H1 (cell line): ENCODE results near the gene GRAMD1B. TPM values are rescaled to one million over a fixed set of nuclear protein-coding genes. Genes with fewer than 3 reads are reported as not detected.

ENCODE experiments used
- CEBPB ChIP-seq: IDR thresholded peaks from 2 replicates; pipeline ENCODE4 v1.6.1; 2012; ENCODE audit warnings: low read depth, low read length
- CHD1 ChIP-seq: IDR thresholded peaks from 2 replicates; pipeline ENCODE4 v1.6.1; 2012; ENCODE audit warnings: low read depth, low read length, improper control_type of control experiment
- JUN ChIP-seq: IDR thresholded peaks from 2 replicates; pipeline ENCODE4 v1.6.1; 2011; ENCODE audit warnings: low read depth, mild to moderate bottlenecking, improper control_type of control experiment, low read length
- NRF1 ChIP-seq: IDR thresholded peaks from 2 replicates; pipeline ENCODE4 v1.6.1; 2011; ENCODE audit warnings: mild to moderate bottlenecking, low read depth, low read length, improper control_type of control experiment
- TEAD4 ChIP-seq: IDR thresholded peaks from 2 replicates; pipeline ENCODE4 v1.6.1; 2012; ENCODE audit warnings: low read depth, low read length, inconsistent platforms, mixed read lengths
- polyA plus RNA-seq, 7 experiments: library from polyadenylated mRNA; depleted of rRNA in 3 of 7; stranded (reverse) in 5 of 7; unstranded in 2 of 7; fragments of >200 nt in 5 of 7; fragments of 200-250 nt in 2 of 7; gene quantifications; 1 replicate in 5 of 7; 2 replicates in 1 of 7; 4 replicates in 1 of 7; pipeline versions ENCODE4 v1.2.1 to v1.2.3, GENCODE V29; 2011 to 2013; ENCODE audit warnings: missing spikeins in 2 of 7, mixed read lengths in 2 of 7
- total RNA-seq: library from RNA; stranded (reverse); fragmentation: NEBNext Ultra II Directional; extraction: Animal tissue kit (Norgen Biotek cat#: 25700); gene quantifications from 2 replicates; pipeline ENCODE4 v1.2.1, GENCODE V29; 2021

Gene GRAMD1B
- total and polyA plus RNA-seq, 2 of the 8 experiments (the other 6 are each of a cell fraction or from before 2014, with no cell fraction given) = 10.1 to 21.2 TPM

GRCh38 chr11:123532131-123532530 is 102.1 kb downstream of the GRAMD1B start (continued):
- no peak for TF ChIP-seq JUN
- no peak for TF ChIP-seq CEBPB
- no peak for TF ChIP-seq NRF1
- TF ChIP-seq CHD1 = no peak
- no peak for TF ChIP-seq TEAD4
